ENCODE results near the gene RUNX2.

DNA sequence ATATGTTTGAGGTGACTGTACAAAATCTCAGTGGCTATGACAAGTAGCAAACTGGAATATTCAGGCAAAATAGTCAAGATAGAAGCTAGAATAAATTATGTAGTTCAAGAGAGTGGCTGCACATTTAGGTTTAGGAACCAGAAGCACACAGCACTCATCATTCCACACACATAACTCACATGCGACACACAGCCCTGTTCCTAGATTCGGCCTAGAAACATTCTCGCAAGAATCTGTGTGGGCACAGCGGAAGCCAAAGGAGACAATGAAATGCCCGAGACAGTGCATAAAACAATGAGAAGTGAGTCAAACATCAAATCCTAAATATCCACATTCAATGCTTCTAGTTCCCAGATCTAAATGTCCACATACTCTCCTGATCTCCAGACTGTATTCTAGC is 59.1 kb downstream of the RUNX2 start:
- TF ChIP-seq ZNF114 (CRISPR knock-in tag; IDR thresholded peaks at IDR 0.05) = no peak
- TF ChIP-seq, protein P1, sequence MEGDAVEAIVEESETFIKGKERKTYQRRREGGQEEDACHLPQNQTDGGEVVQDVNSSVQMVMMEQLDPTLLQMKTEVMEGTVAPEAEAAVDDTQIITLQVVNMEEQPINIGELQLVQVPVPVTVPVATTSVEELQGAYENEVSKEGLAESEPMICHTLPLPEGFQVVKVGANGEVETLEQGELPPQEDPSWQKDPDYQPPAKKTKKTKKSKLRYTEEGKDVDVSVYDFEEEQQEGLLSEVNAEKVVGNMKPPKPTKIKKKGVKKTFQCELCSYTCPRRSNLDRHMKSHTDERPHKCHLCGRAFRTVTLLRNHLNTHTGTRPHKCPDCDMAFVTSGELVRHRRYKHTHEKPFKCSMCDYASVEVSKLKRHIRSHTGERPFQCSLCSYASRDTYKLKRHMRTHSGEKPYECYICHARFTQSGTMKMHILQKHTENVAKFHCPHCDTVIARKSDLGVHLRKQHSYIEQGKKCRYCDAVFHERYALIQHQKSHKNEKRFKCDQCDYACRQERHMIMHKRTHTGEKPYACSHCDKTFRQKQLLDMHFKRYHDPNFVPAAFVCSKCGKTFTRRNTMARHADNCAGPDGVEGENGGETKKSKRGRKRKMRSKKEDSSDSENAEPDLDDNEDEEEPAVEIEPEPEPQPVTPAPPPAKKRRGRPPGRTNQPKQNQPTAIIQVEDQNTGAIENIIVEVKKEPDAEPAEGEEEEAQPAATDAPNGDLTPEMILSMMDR (conservative IDR thresholded peaks at IDR 0.05; ENCODE audit: low read depth in 2 of 2) = no peak
- TF ChIP-seq CREB1 (CRISPR knock-in tag; IDR thresholded peaks at IDR 0.05; ENCODE audit: low read depth) = no peak
- no peak for TF ChIP-seq EZH2phosphoT487 (IDR thresholded peaks at IDR 0.05; ENCODE audit: unreplicated experiment)
- TF ChIP-seq EZH2 (IDR thresholded peaks at IDR 0.05; ENCODE audit: low read depth, unreplicated experiment) = no peak
- TF ChIP-seq POLR2AphosphoS5 (IDR thresholded peaks at IDR 0.05; ENCODE audit: low read depth) = no peak
